H1 (cell line): ENCODE results near the gene ZNF575. TPM values are rescaled to one million over a fixed set of nuclear protein-coding genes. Genes with fewer than 3 reads are reported as not detected.
A peak's percentile ranks its signal among the peaks of the same experiment; 100 is the strongest.

Source experiments
- CTCF ChIA-PET: fragments of 300-600 bp; sonication (Branson Sonifier 250); formaldehyde crosslinking; loops from one replicate; lab custom pipeline; 2021; ENCODE audit not compliant: partially characterized antibody; lab: Charles Lee
- POLR2A ChIA-PET: fragments of 300-600 bp; sonication (Branson Sonifier 250); formaldehyde crosslinking; loops from one replicate; lab custom pipeline; 2021; ENCODE audit warnings: inconsistent platforms; ENCODE audit not compliant: partially characterized antibody; lab: Charles Lee
- DNase-seq, 2 experiments: peaks; one replicate each; pipeline versions ENCODE4 v3.0.0 to v3.0.0-alpha.2; 2010 to 2022; ENCODE audit warnings: low spot score in 2 of 2, low read depth in 1 of 2, mixed read lengths in 1 of 2
- FAIRE-seq: peaks from 2 replicates; lab custom pipeline; 2011; peaks lifted over from hg19 to GRCh38; lab: Jason Lieb, UNC
- H2AFZ ChIP-seq: 2 replicates; pipeline ENCODE4 v1.8.1; 2012; ENCODE audit warnings: low read length, inconsistent platforms
- H2AK5ac ChIP-seq: 2 replicates; pipeline ENCODE4 v1.6.1; 2013; ENCODE audit warnings: low read depth, low read length
- H2BK120ac ChIP-seq: replicated peaks from 2 replicates; pipeline ENCODE3; 2013; ENCODE audit warnings: low read depth, low read length, inconsistent platforms
- H2BK12ac ChIP-seq: 2 replicates; pipeline ENCODE4 v1.6.1; 2013; ENCODE audit warnings: low read depth, low read length
- H2BK15ac ChIP-seq: 2 replicates; pipeline ENCODE4 v1.6.1; 2013; ENCODE audit warnings: low read length
- H2BK20ac ChIP-seq: 2 replicates; pipeline ENCODE4 v1.6.1; 2013; ENCODE audit warnings: low read length
- H2BK5ac ChIP-seq: 2 replicates; pipeline ENCODE4 v1.6.1; 2013; ENCODE audit warnings: low read depth, low read length
- H3K14ac ChIP-seq: 2 replicates; pipeline ENCODE4 v1.6.1; 2013; ENCODE audit warnings: inconsistent platforms; ENCODE audit not compliant: insufficient read length
- H3K18ac ChIP-seq: 2 replicates; pipeline ENCODE4 v1.6.1; 2013; ENCODE audit warnings: low read length; ENCODE audit errors: extremely low read depth
- H3K23ac ChIP-seq: 2 replicates; pipeline ENCODE4 v1.6.1; 2013; ENCODE audit warnings: inconsistent platforms; ENCODE audit not compliant: insufficient read length
- H3K23me2 ChIP-seq: 2 replicates; pipeline ENCODE4 v1.6.1; 2013; ENCODE audit warnings: low read depth, low read length
- H3K27ac ChIP-seq: 2 replicates; pipeline ENCODE4 v1.6.1; 2011; ENCODE audit warnings: low read depth, low read length, inconsistent platforms
- H3K27me3 ChIP-seq, 4 experiments: replicated peaks in 1 of 4; 1 replicate in 1 of 4; 2 replicates in 3 of 4; pipeline versions ENCODE4 v1.6.1 to v1.8.1; 2011 to 2013; ENCODE audit warnings: low read length in 3 of 4, mild to moderate bottlenecking in 3 of 4, inconsistent platforms in 2 of 4, mixed read lengths in 2 of 4, moderate library complexity in 1 of 4; ENCODE audit not compliant: control insufficient read depth in 3 of 4, insufficient read depth in 3 of 4; ENCODE audit errors: extremely low read depth in 1 of 4
- H3K36me3 ChIP-seq, 4 experiments: 2 replicates each; pipeline versions ENCODE4 v1.6.1 to v1.8.1; 2011 to 2013; ENCODE audit warnings: mild to moderate bottlenecking in 4 of 4, low read length in 3 of 4, moderate library complexity in 2 of 4, control low read depth in 1 of 4, inconsistent platforms in 1 of 4; ENCODE audit not compliant: insufficient read depth in 4 of 4, control insufficient read depth in 2 of 4
- H3K4ac ChIP-seq: replicated peaks from 2 replicates; pipeline ENCODE3; 2013; ENCODE audit warnings: low read length, low read depth, mixed read lengths, inconsistent platforms; ENCODE audit not compliant: insufficient read length
- H3K4me1 ChIP-seq, 4 experiments: replicated peaks in 1 of 4; 1 replicate in 1 of 4; 2 replicates in 3 of 4; pipeline versions ENCODE4 v1.6.1 to v1.8.1; 2011 to 2013; ENCODE audit warnings: low read length in 3 of 4, inconsistent platforms in 2 of 4, mixed read lengths in 1 of 4; ENCODE audit not compliant: insufficient read depth in 4 of 4, control insufficient read depth in 3 of 4
- H3K4me2 ChIP-seq, 2 experiments: 2 replicates each; pipeline versions ENCODE4 v1.6.1 to v1.8.1; 2011 to 2013; ENCODE audit warnings: low read depth in 2 of 2, low read length in 2 of 2, control low read depth in 1 of 2, inconsistent platforms in 1 of 2, mild to moderate bottlenecking in 1 of 2; ENCODE audit not compliant: insufficient read depth in 1 of 2
- H3K4me3 ChIP-seq, 4 experiments: fragments of 200-600, 300-600 bp in 1 of 4; sonication (generic), shearing (Covaris generic), sonication (Bioruptor Twin) in 1 of 4; 2 replicates each; pipeline versions ENCODE4 v1.5.1 to v1.8.1; 2011 to 2016; ENCODE audit warnings: low read length in 4 of 4, low read depth in 3 of 4, control low read depth in 2 of 4, inconsistent platforms in 2 of 4, mild to moderate bottlenecking in 2 of 4, mixed read lengths in 1 of 4, moderate library complexity in 1 of 4; ENCODE audit not compliant: insufficient read depth in 2 of 4; ENCODE audit errors: extremely low read depth in 1 of 4
- H3K56ac ChIP-seq: replicated peaks from 2 replicates; pipeline ENCODE3; 2013; ENCODE audit warnings: low read depth, mild to moderate bottlenecking, mixed read lengths, low read length, inconsistent platforms; ENCODE audit not compliant: insufficient read length
- H3K79me1 ChIP-seq: 2 replicates; pipeline ENCODE4 v1.6.1; 2013; ENCODE audit warnings: low read depth, low read length, control low read depth
- H3K79me2 ChIP-seq, 2 experiments: 2 replicates each; pipeline versions ENCODE4 v1.6.1 to v1.8.1; 2012 to 2013; ENCODE audit warnings: low read length in 2 of 2, mild to moderate bottlenecking in 2 of 2, inconsistent platforms in 1 of 2; ENCODE audit not compliant: insufficient read depth in 2 of 2, control insufficient read depth in 1 of 2
- H3K9ac ChIP-seq, 4 experiments: replicated peaks in 1 of 4; 1 replicate in 1 of 4; 2 replicates in 3 of 4; pipeline versions ENCODE4 v1.6.1 to v1.8.1; 2011 to 2013; ENCODE audit warnings: low read depth in 3 of 4, low read length in 3 of 4, control low read depth in 2 of 4, mild to moderate bottlenecking in 2 of 4, moderate library complexity in 2 of 4, inconsistent platforms in 1 of 4; ENCODE audit errors: extremely low read depth in 1 of 4
- H3K9me3 ChIP-seq, 2 experiments: 2 replicates each; pipeline versions ENCODE4 v1.6.1 to v1.8.1; 2012 to 2013; ENCODE audit warnings: mild to moderate bottlenecking in 2 of 2, moderate library complexity in 2 of 2, control low read depth in 1 of 2, inconsistent platforms in 1 of 2, low read depth in 1 of 2, low read length in 1 of 2, mixed read lengths in 1 of 2; ENCODE audit not compliant: insufficient read depth in 2 of 2
- H4K20me1 ChIP-seq, 2 experiments: replicated peaks in 1 of 2; 2 replicates each; pipeline versions ENCODE3 to v1.8.1; 2011 to 2013; ENCODE audit warnings: inconsistent platforms in 2 of 2, low read length in 2 of 2, mild to moderate bottlenecking in 1 of 2; ENCODE audit not compliant: insufficient read depth in 2 of 2, control insufficient read depth in 1 of 2
- H4K5ac ChIP-seq: 2 replicates; pipeline ENCODE4 v1.6.1; 2013; ENCODE audit warnings: low read length, low read depth, mixed read lengths, inconsistent platforms; ENCODE audit not compliant: insufficient read length
- H4K8ac ChIP-seq: 2 replicates; pipeline ENCODE4 v1.8.0; 2013; ENCODE audit warnings: mild to moderate bottlenecking, moderate library complexity, low read length, inconsistent platforms; ENCODE audit not compliant: insufficient read depth; ENCODE audit errors: extremely low read depth
- H4K91ac ChIP-seq: replicated peaks from 2 replicates; pipeline ENCODE3; 2013; ENCODE audit warnings: low read length, mixed read lengths, inconsistent platforms; ENCODE audit not compliant: insufficient read length
- ATF2 ChIP-seq: IDR thresholded peaks from 2 replicates; pipeline ENCODE4 v1.6.1; 2012; ENCODE audit warnings: low read length, inconsistent platforms
- CTCF ChIP-seq, 3 experiments: IDR thresholded peaks; 1 replicate in 2 of 3; 2 replicates in 1 of 3; pipeline versions ENCODE4 v1.5.1 to v1.6.1; 2011; ENCODE audit warnings: low read length in 3 of 3, mild to moderate bottlenecking in 3 of 3, inconsistent platforms in 2 of 3, low read depth in 1 of 3, moderate library complexity in 1 of 3; ENCODE audit not compliant: insufficient read depth in 1 of 3; ENCODE audit errors: control extremely low read depth in 1 of 3
- E2F6 ChIP-seq: IDR thresholded peaks from 2 replicates; pipeline ENCODE4 v1.6.1; 2012; ENCODE audit warnings: inconsistent platforms
- KDM5A ChIP-seq: fragments of 200-600 bp; IDR thresholded peaks from 2 replicates; pipeline ENCODE4 v1.7.1; 2012; ENCODE audit warnings: mild to moderate bottlenecking, low read length, inconsistent platforms, mixed read lengths
- POLR2AphosphoS5 ChIP-seq: IDR thresholded peaks from 2 replicates; pipeline ENCODE4 v1.6.1; 2011; ENCODE audit warnings: low read depth, low read length
- TEAD4 ChIP-seq: IDR thresholded peaks from 2 replicates; pipeline ENCODE4 v1.6.1; 2012; ENCODE audit warnings: low read depth, low read length, inconsistent platforms, mixed read lengths
- WGBS, 2 experiments: shearing (Covaris generic) in 1 of 2; methylation state at CpG; one replicate each; pipeline versions ENCODE4 v1.1.6 to v1.1.7; 2013 to 2015; ENCODE audit warnings: low lambda C conversion rate in 2 of 2, mixed read lengths in 2 of 2, inconsistent platforms in 1 of 2, low coverage in 1 of 2, missing lambda C conversion rate in 1 of 2; ENCODE audit not compliant: insufficient replicate concordance in 2 of 2, insufficient coverage in 1 of 2, insufficient read length in 1 of 2; ENCODE audit errors: extremely low coverage in 1 of 2, missing lambda C conversion rate in 1 of 2; 5-methylcytosine and 5-hydroxymethylcytosine counted together
- polyA plus RNA-seq, 7 experiments: library from polyadenylated mRNA; depleted of rRNA in 3 of 7; stranded (reverse) in 5 of 7; unstranded in 2 of 7; fragments of >200 nt in 5 of 7; fragments of 200-250 nt in 2 of 7; gene quantifications; 1 replicate in 5 of 7; 2 replicates in 1 of 7; 4 replicates in 1 of 7; pipeline versions ENCODE4 v1.2.1 to v1.2.3, GENCODE V29; 2011 to 2013; ENCODE audit warnings: missing spikeins in 2 of 7, mixed read lengths in 2 of 7
- total RNA-seq: library from RNA; stranded (reverse); fragmentation: NEBNext Ultra II Directional; extraction: Animal tissue kit (Norgen Biotek cat#: 25700); gene quantifications from 2 replicates; pipeline ENCODE4 v1.2.1, GENCODE V29; 2021

ZNF575 gene
- total and polyA plus RNA-seq, 2 of the 8 experiments (the other 6 are each of a cell fraction or from before 2014, with no cell fraction given): 0.05 TPM; not detected in 1

- no peaks in the 10 kb centered on the region; a peak in 2 of 8 replicates for H3K36me3 ChIP-seq
- no peak overlapping the region for H2BK15ac ChIP-seq
- no peak overlapping the region for H2AFZ ChIP-seq
- CTCF ChIA-PET: interaction anchor here (0.7 to 3.2 kb wide), 9 partner anchors 9 to 55 kb away, joined by 3 to 26 read pairs (median 4); partner anchors contain the start of gene ZNF575
- no peak overlapping the region for H3K23ac ChIP-seq
- H3K4ac ChIP-seq: no peak overlapping the region
- H2BK5ac ChIP-seq: no peak overlapping the region
- 0 out of 2 replicates have a peak overlapping the region, but pooled peaks have one; percentile 37 for H2BK20ac ChIP-seq
- H3K79me1 ChIP-seq: peaks cover 11% of the 10 kb centered on the region
- FAIRE-seq (no peak), DNase-seq (no peak)
- no peak overlapping the region for H2AK5ac ChIP-seq
- peaks cover 0 to 8% of the 10 kb centered on the region in 2 experiments; a peak in 2 of 4 replicates for H3K79me2 ChIP-seq
- peaks cover 0 to 16% (median 10%) of the 10 kb centered on the region in 4 experiments; a peak in 6 of 7 replicates for H3K4me1 ChIP-seq
- no peak overlapping the region for H3K18ac ChIP-seq
- H3K23me2 ChIP-seq: peaks cover 12% of the 10 kb centered on the region
- H4K20me1 ChIP-seq: peaks cover 0 to 4% of the 10 kb centered on the region in 2 experiments
- H2BK120ac ChIP-seq: no peak overlapping the region
- peak overlapping the region; percentile 76; the same call in 1 of the 2 replicates for H4K8ac ChIP-seq
- WGBS, 2 experiments: 71% methylated on average over 12 of the region's 12 CpGs; no CpG with 5 or more reads in 1 of the 2 experiments
- H4K5ac ChIP-seq: no peak overlapping the region
- POLR2A ChIA-PET: interaction anchor here (0.6 to 5.2 kb wide), 10 partner anchors 8 to 41 kb away, joined by 3 to 36 read pairs (median 4); partner anchors contain the start of genes IRGQ, ZNF575 and ZNF576
- H3K27ac ChIP-seq: peak overlapping the region; percentile 48
- H3K14ac ChIP-seq: no peak overlapping the region
- peak overlapping the region; percentile 50; the same call in 1 of the 2 replicates for H2BK12ac ChIP-seq
- H3K4me3 ChIP-seq: peak overlapping the region; percentile 66 to 89 (median 76)
- H3K27me3 ChIP-seq: no peaks in the 10 kb centered on the region
- no peak overlapping the region for H4K91ac ChIP-seq
- H3K9ac ChIP-seq: peak overlapping the region; percentile 46 to 84 (median 68)
- peak overlapping the region; percentile 79 to 82 for H3K4me2 ChIP-seq
- H3K56ac ChIP-seq: no peak overlapping the region
- H3K9me3 ChIP-seq: no peaks in the 10 kb centered on the region
- TF ChIP-seq ATF2: no peak
- TF ChIP-seq TEAD4: no peak
- TF ChIP-seq POLR2AphosphoS5: no peak
- TF ChIP-seq CTCF (IDR thresholded peaks at IDR 0.05; ENCODE audit: control extremely low read depth in 1 of 3, insufficient read depth in 1 of 3, low read depth in 1 of 3, low read length in 3 of 3): no peak
- TF ChIP-seq KDM5A: no peak
- TF ChIP-seq E2F6: no peak
These were observed 41.6 kb downstream of the ZNF575 start for GRCh38 chr19:43574424-43575155.
